Activated T-helper 17 cell treated with anti-CD3 and anti-CD28 coated beads, Interleukin-2, amount 50 U/mL, for 72 hours (primary cell): ENCODE results near the gene TAX1BP1. TPM values are rescaled to one million over a fixed set of nuclear protein-coding genes. Genes with fewer than 3 reads are reported as not detected.
"Not testable (repeated sequence)": the region's sequence is repeated elsewhere in the genome, so short reads cannot be mapped to it uniquely, and the experiment has no call there.

ENCODE experiments used
- ATAC-seq: fragments of 150-1000 bp; cut with Tn5 transposase; replicated peaks from 2 replicates; pipeline ENCODE4 v1.10.0; 2021; ENCODE audit warnings: mild to moderate bottlenecking, moderate library complexity
- H3K27ac Mint-ChIP-seq: one replicate; pipeline ENCODE4 v1.8.0; 2022; ENCODE audit warnings: mixed read lengths
- H3K27me3 Mint-ChIP-seq: one replicate; pipeline ENCODE4 v1.8.0; 2022; ENCODE audit warnings: mixed read lengths
- H3K36me3 Mint-ChIP-seq: one replicate; pipeline ENCODE4 v1.8.0; 2022; ENCODE audit warnings: low read depth, mild to moderate bottlenecking, mixed read lengths
- H3K4me1 Mint-ChIP-seq: one replicate; pipeline ENCODE4 v1.8.0; 2022; ENCODE audit warnings: mixed read lengths
- H3K4me3 Mint-ChIP-seq: one replicate; pipeline ENCODE4 v1.8.0; 2022; ENCODE audit warnings: mild to moderate bottlenecking, mixed read lengths
- H3K9me3 Mint-ChIP-seq: one replicate; pipeline ENCODE4 v1.8.0; 2022; ENCODE audit warnings: mixed read lengths
- total RNA-seq, 2 donors: library from RNA; stranded (reverse); gene quantifications; one replicate each; pipeline ENCODE4 v1.2.3, GENCODE V29; 2022

Gene TAX1BP1
- total RNA-seq, 2 donors from 2014 or later: 100 to 151 TPM

- Mint-ChIP-seq H3K27me3 (no peaks in the 10 kb centered on the region), H3K4me3 (no peak overlapping the region), H3K9me3 (no peaks in the 10 kb centered on the region), H3K4me1 (no peaks in the 10 kb centered on the region), H3K27ac (no peak overlapping the region), H3K36me3 (no peaks in the 10 kb centered on the region)
- ATAC-seq: no peak
Observed at GRCh38 chr7:27723085-27723484, 16.9 kb upstream of the TAX1BP1 start.

GRCh38 chr7:27727058-27727457 lies 12.9 kb upstream of the TAX1BP1 start:
- no peak for ATAC-seq
- Mint-ChIP-seq H3K27me3 (no peaks in the 10 kb centered on the region), H3K4me1 (no peaks in the 10 kb centered on the region), H3K4me3 (no peak overlapping the region), H3K9me3 (no peaks in the 10 kb centered on the region), H3K27ac (no peak overlapping the region), H3K36me3 (no peaks in the 10 kb centered on the region)

- H3K4me3 Mint-ChIP-seq: no peak overlapping the region
- H3K36me3 Mint-ChIP-seq: no peaks in the 10 kb centered on the region
- H3K27ac Mint-ChIP-seq: no peak overlapping the region
- H3K9me3 Mint-ChIP-seq: no peaks in the 10 kb centered on the region
- H3K27me3 Mint-ChIP-seq: no peaks in the 10 kb centered on the region
- ATAC-seq: no peak
- no peaks in the 10 kb centered on the region for H3K4me1 Mint-ChIP-seq
Observed at GRCh38 chr7:27730112-27730511, 9.8 kb upstream of the TAX1BP1 start.

- Mint-ChIP-seq H3K4me3 (no peak overlapping the region), H3K36me3 (peaks cover 1% of the 10 kb centered on the region), H3K4me1 (peaks cover 5% of the 10 kb centered on the region), H3K9me3 (no peaks in the 10 kb centered on the region), H3K27ac (no peak overlapping the region), H3K27me3 (no peaks in the 10 kb centered on the region)
- ATAC-seq: no peak
Observed at GRCh38 chr7:27734583-27734982, 5.4 kb upstream of the TAX1BP1 start.

GRCh38 chr7:27735165-27735564 lies 4.8 kb upstream of the TAX1BP1 start:
- no peaks in the 10 kb centered on the region for H3K9me3 Mint-ChIP-seq
- H3K27me3 Mint-ChIP-seq: no peaks in the 10 kb centered on the region
- H3K36me3 Mint-ChIP-seq: peaks cover 7% of the 10 kb centered on the region
- ATAC-seq: no peak
- no peak overlapping the region for H3K27ac Mint-ChIP-seq
- no peak overlapping the region for H3K4me3 Mint-ChIP-seq
- H3K4me1 Mint-ChIP-seq: peaks cover 5% of the 10 kb centered on the region

- H3K9me3 Mint-ChIP-seq: no peaks in the 10 kb centered on the region
- H3K36me3 Mint-ChIP-seq: peaks cover 14% of the 10 kb centered on the region
- no peaks in the 10 kb centered on the region for H3K27me3 Mint-ChIP-seq
- peaks cover 5% of the 10 kb centered on the region for H3K4me1 Mint-ChIP-seq
- ATAC-seq: no peak
- H3K4me3 Mint-ChIP-seq: no peak overlapping the region
- no peak overlapping the region for H3K27ac Mint-ChIP-seq
Observed at GRCh38 chr7:27735831-27736230, 4.1 kb upstream of the TAX1BP1 start.

- ATAC-seq: no peak
- Mint-ChIP-seq H3K27me3 (no peaks in the 10 kb centered on the region), H3K9me3 (no peaks in the 10 kb centered on the region), H3K27ac (no peak overlapping the region), H3K36me3 (peaks cover 26% of the 10 kb centered on the region), H3K4me3 (no peak overlapping the region), H3K4me1 (peaks cover 5% of the 10 kb centered on the region)
Observed at GRCh38 chr7:27737178-27737577, 2.8 kb upstream of the TAX1BP1 start.

GRCh38 chr7:27737616-27738015 lies 2.3 kb upstream of the TAX1BP1 start:
- no peaks in the 10 kb centered on the region for H3K9me3 Mint-ChIP-seq
- H3K27ac Mint-ChIP-seq: no peak overlapping the region
- no peak for ATAC-seq
- H3K27me3 Mint-ChIP-seq: no peaks in the 10 kb centered on the region
- H3K4me1 Mint-ChIP-seq: peaks cover 5% of the 10 kb centered on the region
- no peak overlapping the region for H3K4me3 Mint-ChIP-seq
- H3K36me3 Mint-ChIP-seq: peaks cover 30% of the 10 kb centered on the region

GRCh38 chr7:27739301-27739908 lies 557 bp upstream of the TAX1BP1 start:
- Mint-ChIP-seq H3K4me3 (peak overlapping the region; percentile 90), H3K27ac (peak overlapping the region; percentile 99), H3K4me1 (peaks cover 10% of the 10 kb centered on the region), H3K9me3 (no peaks in the 10 kb centered on the region), H3K27me3 (no peaks in the 10 kb centered on the region), H3K36me3 (peaks cover 39% of the 10 kb centered on the region)
- ATAC-seq: peak; percentile 35

- Mint-ChIP-seq H3K27ac (peak overlapping the region; percentile 99), H3K9me3 (no peaks in the 10 kb centered on the region), H3K27me3 (no peaks in the 10 kb centered on the region), H3K4me1 (peaks cover 16% of the 10 kb centered on the region), H3K36me3 (peaks cover 39% of the 10 kb centered on the region), H3K4me3 (peak overlapping the region; percentile 90)
- ATAC-seq: peak; percentile 78
Observed at GRCh38 chr7:27740449-27741086, 606 bp downstream of the TAX1BP1 start.

- H3K27me3 Mint-ChIP-seq, H3K27ac Mint-ChIP-seq, ATAC-seq, H3K9me3 Mint-ChIP-seq: not testable (repeated sequence)
- Mint-ChIP-seq H3K4me1 (peaks cover 25% of the 10 kb centered on the region), H3K36me3 (peaks cover 41% of the 10 kb centered on the region), H3K4me3 (peak overlapping the region; percentile 90)
Observed at GRCh38 chr7:27742091-27742710, 2.2 kb downstream of the TAX1BP1 start.

GRCh38 chr7:27745064-27745583 lies 5.2 kb downstream of the TAX1BP1 start:
- no peak for ATAC-seq
- H3K9me3 Mint-ChIP-seq: no peaks in the 10 kb centered on the region
- H3K4me1 Mint-ChIP-seq: peaks cover 33% of the 10 kb centered on the region
- no peaks in the 10 kb centered on the region for H3K27me3 Mint-ChIP-seq
- H3K36me3 Mint-ChIP-seq: peaks cover 63% of the 10 kb centered on the region
- no peak overlapping the region for H3K27ac Mint-ChIP-seq
- peak overlapping the region; percentile 27 for H3K4me3 Mint-ChIP-seq

- Mint-ChIP-seq H3K4me3 (peak overlapping the region; percentile 11), H3K27ac (peak overlapping the region; percentile 62), H3K4me1 (peaks cover 37% of the 10 kb centered on the region), H3K9me3 (no peaks in the 10 kb centered on the region), H3K36me3 (peaks cover 63% of the 10 kb centered on the region), H3K27me3 (no peaks in the 10 kb centered on the region)
- no peak for ATAC-seq
Observed at GRCh38 chr7:27746486-27746885, 6.5 kb downstream of the TAX1BP1 start.

- H3K27ac Mint-ChIP-seq: peak overlapping the region; percentile 62
- peaks cover 42% of the 10 kb centered on the region for H3K4me1 Mint-ChIP-seq
- H3K9me3 Mint-ChIP-seq: no peaks in the 10 kb centered on the region
- ATAC-seq: peak; percentile 83
- no peaks in the 10 kb centered on the region for H3K27me3 Mint-ChIP-seq
- H3K4me3 Mint-ChIP-seq: peak overlapping the region; percentile 11
- peaks cover 64% of the 10 kb centered on the region for H3K36me3 Mint-ChIP-seq
Observed at GRCh38 chr7:27746978-27747377, 7.0 kb downstream of the TAX1BP1 start.
